ENCODE measurements around the gene GMPR2. TPM values are rescaled to one million over a fixed set of nuclear protein-coding genes. Genes with fewer than 3 reads are reported as not detected.

Gene GMPR2
- total and polyA plus RNA-seq, 2 of the 13 experiments (the other 11 are each of a cell fraction or from before 2014, with no cell fraction given) = 210 to 273 TPM

GRCh38 chr14:24195186-24196070 is 37.3 kb upstream of the GMPR2 start, which contains the start of gene TM9SF1 (continued):
- TF ChIP-seq, protein P1, sequence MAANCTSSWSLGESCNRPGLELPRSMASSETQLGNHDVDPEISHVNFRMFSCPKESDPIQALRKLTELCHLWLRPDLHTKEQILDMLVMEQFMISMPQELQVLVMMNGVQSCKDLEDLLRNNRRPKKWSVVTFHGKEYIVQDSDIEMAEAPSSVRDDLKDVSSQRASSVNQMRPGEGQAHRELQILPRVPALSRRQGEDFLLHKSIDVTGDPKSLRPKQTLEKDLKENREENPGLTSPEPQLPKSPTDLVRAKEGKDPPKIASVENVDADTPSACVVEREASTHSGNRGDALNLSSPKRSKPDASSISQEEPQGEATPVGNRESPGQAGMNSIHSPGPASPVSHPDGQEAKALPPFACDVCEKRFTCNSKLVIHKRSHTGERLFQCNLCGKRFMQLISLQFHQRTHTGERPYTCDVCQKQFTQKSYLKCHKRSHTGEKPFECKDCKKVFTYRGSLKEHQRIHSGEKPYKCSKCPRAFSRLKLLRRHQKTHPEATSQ (CRISPR knock-in tag; IDR thresholded peaks at IDR 0.05; ENCODE audit: borderline replicate concordance) = peak; percentile 95; the same call in 1 of the 2 replicates
- peak; percentile 98 for TF ChIP-seq RBM39 (IDR thresholded peaks at IDR 0.05; ENCODE audit: low read depth, low read length, poor library complexity, severe bottlenecking)
- TF ChIP-seq XRCC5 (optimal IDR thresholded peaks at IDR 0.05; ENCODE audit: low read length) = peak; percentile 98
- no peak for TF ChIP-seq TCF7 (IDR thresholded peaks at IDR 0.05; ENCODE audit: low read depth)
- peak; percentile 92 for TF ChIP-seq ZBTB10 (CRISPR knock-in tag; IDR thresholded peaks at IDR 0.05; ENCODE audit: borderline replicate concordance)
- peak; percentile 99 for TF ChIP-seq XBP1 (CRISPR knock-in tag; IDR thresholded peaks at IDR 0.05)
- TF ChIP-seq, protein P2, sequence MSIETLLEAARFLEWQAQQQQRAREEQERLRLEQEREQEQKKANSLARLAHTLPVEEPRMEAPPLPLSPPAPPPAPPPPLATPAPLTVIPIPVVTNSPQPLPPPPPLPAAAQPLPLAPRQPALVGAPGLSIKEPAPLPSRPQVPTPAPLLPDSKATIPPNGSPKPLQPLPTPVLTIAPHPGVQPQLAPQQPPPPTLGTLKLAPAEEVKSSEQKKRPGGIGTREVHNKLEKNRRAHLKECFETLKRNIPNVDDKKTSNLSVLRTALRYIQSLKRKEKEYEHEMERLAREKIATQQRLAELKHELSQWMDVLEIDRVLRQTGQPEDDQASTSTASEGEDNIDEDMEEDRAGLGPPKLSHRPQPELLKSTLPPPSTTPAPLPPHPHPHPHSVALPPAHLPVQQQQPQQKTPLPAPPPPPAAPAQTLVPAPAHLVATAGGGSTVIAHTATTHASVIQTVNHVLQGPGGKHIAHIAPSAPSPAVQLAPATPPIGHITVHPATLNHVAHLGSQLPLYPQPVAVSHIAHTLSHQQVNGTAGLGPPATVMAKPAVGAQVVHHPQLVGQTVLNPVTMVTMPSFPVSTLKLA (IDR thresholded peaks at IDR 0.05) = 0 out of 2 replicates have a peak, but pooled peaks have one; percentile 25
- TF ChIP-seq CHCHD3 (CRISPR knock-in tag; IDR thresholded peaks at IDR 0.05) = peak; percentile 44
- TF ChIP-seq EED (CRISPR knock-in tag; IDR thresholded peaks at IDR 0.05) = peak; percentile 100
- no peak for TF ChIP-seq USF2 (IDR thresholded peaks at IDR 0.05; ENCODE audit: low read depth, low read length)
- TF ChIP-seq USF2 (CRISPR knock-in tag; IDR thresholded peaks at IDR 0.05; ENCODE audit: borderline replicate concordance) = peak; percentile 85
- peak; percentile 99 to 100 for TF ChIP-seq HMGXB4 (CRISPR knock-in tag; IDR thresholded peaks at IDR 0.05; ENCODE audit: borderline replicate concordance in 1 of 2, low read depth in 1 of 2)
- peak; percentile 91 for TF ChIP-seq ZMYM4 (CRISPR knock-in tag; IDR thresholded peaks at IDR 0.05)
- TF ChIP-seq ZNF17 (CRISPR knock-in tag; IDR thresholded peaks at IDR 0.05) = no peak
- peak; percentile 81 for TF ChIP-seq GATA4 (IDR thresholded peaks at IDR 0.05; ENCODE audit: borderline replicate concordance, low read depth)
- peak; percentile 90; the same call in 1 of the 2 replicates for TF ChIP-seq DR1 (CRISPR knock-in tag; IDR thresholded peaks at IDR 0.05)
- TF ChIP-seq SIX4 (CRISPR knock-in tag; IDR thresholded peaks at IDR 0.05) = peak; percentile 82; the same call in 1 of the 2 replicates
